ENCODE results near the gene ABCA9.
"Not testable (repeated sequence)": the region's sequence is repeated elsewhere in the genome, so short reads cannot be mapped to it uniquely, and the experiment has no call there.

ABCA9 gene

GRCh38 chr17:68947868-68948267 lies 112.9 kb downstream of the ABCA9 start:
- H3K27me3 ChIP-seq (ENCODE audit: control insufficient read depth, insufficient read depth, low read length); H3K4me1 ChIP-seq (ENCODE audit: control insufficient read depth, insufficient read depth, low read length); H3K27ac ChIP-seq (ENCODE audit: low read depth, low read length); H3K4me3 ChIP-seq (ENCODE audit: low read depth, low read length); H3K9me3 ChIP-seq (ENCODE audit: control insufficient read depth, insufficient read depth, low read length); H3K36me3 ChIP-seq (ENCODE audit: control insufficient read depth, insufficient read depth, low read length); H3K9ac ChIP-seq (ENCODE audit: low read depth, low read length): not testable (repeated sequence)

- no peaks in the 10 kb centered on the region for H3K36me3 ChIP-seq (ENCODE audit: control insufficient read depth, insufficient read depth, low read length)
- no peak overlapping the region for H3K27ac ChIP-seq (ENCODE audit: low read depth, low read length)
- H3K9me3 ChIP-seq (ENCODE audit: control insufficient read depth, insufficient read depth, low read length) = no peaks in the 10 kb centered on the region
- H3K4me1 ChIP-seq (ENCODE audit: control insufficient read depth, insufficient read depth, low read length) = no peaks in the 10 kb centered on the region
- H3K27me3 ChIP-seq (ENCODE audit: control insufficient read depth, insufficient read depth, low read length) = no peaks in the 10 kb centered on the region
- no peak overlapping the region for H3K4me3 ChIP-seq (ENCODE audit: low read depth, low read length)
- no peak overlapping the region for H3K9ac ChIP-seq (ENCODE audit: low read depth, low read length)
Measured at GRCh38 chr17:68944435-68945035, 116.2 kb downstream of the ABCA9 start.

DNA sequence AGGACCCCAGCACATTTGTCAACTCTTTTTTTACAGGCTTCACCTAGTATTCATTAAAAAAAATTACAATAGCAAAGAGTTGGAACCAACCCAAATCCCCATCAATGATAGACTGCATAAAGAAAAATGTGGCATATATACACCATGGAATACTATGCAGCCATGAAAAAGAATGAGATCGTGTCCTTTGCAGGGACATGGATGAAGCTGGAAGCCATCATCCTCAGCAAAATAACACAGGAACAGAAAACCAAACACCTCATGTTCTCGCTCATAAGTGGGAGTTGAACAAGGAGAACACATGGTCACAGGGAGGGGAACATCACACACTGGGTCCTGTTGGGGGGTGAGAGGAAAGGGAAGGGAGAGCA lies 116.9 kb downstream of the ABCA9 start:
- not testable (repeated sequence) for H3K36me3 ChIP-seq (ENCODE audit: control insufficient read depth, insufficient read depth, low read length); H3K9ac ChIP-seq (ENCODE audit: low read depth, low read length); H3K9me3 ChIP-seq (ENCODE audit: control insufficient read depth, insufficient read depth, low read length); H3K27ac ChIP-seq (ENCODE audit: low read depth, low read length); H3K4me3 ChIP-seq (ENCODE audit: low read depth, low read length); H3K27me3 ChIP-seq (ENCODE audit: control insufficient read depth, insufficient read depth, low read length); H3K4me1 ChIP-seq (ENCODE audit: control insufficient read depth, insufficient read depth, low read length)

DNA sequence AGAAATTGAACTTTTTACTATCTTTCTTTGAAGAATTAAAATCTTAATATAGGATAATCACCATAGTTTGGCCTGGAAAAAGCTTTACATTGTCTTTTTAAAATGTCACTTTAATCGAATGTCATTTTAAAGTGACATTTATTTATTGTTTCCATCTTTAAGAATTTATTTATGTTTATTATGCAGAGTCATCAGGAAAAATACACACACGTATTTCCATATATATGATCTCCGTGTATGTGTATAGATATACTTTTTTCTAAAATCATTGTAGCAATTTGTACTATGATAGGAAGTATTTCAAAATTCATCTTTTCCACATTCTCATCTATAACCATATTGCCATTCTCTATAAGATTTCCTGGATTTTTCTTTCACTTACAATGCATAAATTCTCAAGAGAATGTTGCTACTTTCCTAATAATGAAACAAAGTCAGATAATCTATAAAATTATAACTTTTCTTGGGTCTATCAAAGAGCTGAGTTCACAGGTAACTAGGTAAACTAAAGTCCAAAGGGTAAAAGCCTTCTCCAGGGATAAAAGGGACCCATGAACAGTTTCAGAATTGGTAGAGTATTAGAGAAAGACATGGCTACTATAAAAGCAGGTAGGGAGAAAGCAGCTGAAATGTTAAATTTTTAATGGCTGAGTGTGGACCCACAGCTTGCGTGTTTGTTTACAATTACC lies 117.5 kb downstream of the ABCA9 start:
- no peak overlapping the region for H3K4me3 ChIP-seq (ENCODE audit: low read depth, low read length)
- H3K36me3 ChIP-seq (ENCODE audit: control insufficient read depth, insufficient read depth, low read length) = no peaks in the 10 kb centered on the region
- H3K9me3 ChIP-seq (ENCODE audit: control insufficient read depth, insufficient read depth, low read length) = no peaks in the 10 kb centered on the region
- no peaks in the 10 kb centered on the region for H3K27me3 ChIP-seq (ENCODE audit: control insufficient read depth, insufficient read depth, low read length)
- no peak overlapping the region for H3K27ac ChIP-seq (ENCODE audit: low read depth, low read length)
- no peak overlapping the region for H3K9ac ChIP-seq (ENCODE audit: low read depth, low read length)
- no peaks in the 10 kb centered on the region for H3K4me1 ChIP-seq (ENCODE audit: control insufficient read depth, insufficient read depth, low read length)

DNA sequence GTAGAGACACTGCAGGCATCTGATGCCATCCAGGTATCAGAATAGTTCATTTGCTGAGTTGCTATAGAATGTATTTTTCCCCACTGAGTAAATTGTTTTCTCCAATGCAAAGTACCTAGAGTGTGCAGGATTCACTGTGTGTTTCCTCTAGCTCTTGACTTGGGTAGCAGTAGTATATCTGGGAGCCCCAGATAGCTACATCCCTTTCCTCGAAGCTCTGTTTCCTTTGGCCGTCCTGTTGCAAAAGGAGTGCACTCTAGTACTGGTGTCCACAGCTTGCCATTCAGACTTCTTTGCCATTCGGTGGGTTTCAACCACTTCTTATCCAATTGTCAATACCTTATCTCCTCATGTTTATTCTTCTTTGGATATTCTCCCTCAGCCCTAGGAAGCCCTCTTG lies 118.3 kb downstream of the ABCA9 start:
- no peaks in the 10 kb centered on the region for H3K36me3 ChIP-seq (ENCODE audit: control insufficient read depth, insufficient read depth, low read length)
- no peak overlapping the region for H3K9ac ChIP-seq (ENCODE audit: low read depth, low read length)
- H3K27ac ChIP-seq (ENCODE audit: low read depth, low read length) = no peak overlapping the region
- H3K4me3 ChIP-seq (ENCODE audit: low read depth, low read length) = no peak overlapping the region
- H3K4me1 ChIP-seq (ENCODE audit: control insufficient read depth, insufficient read depth, low read length) = no peaks in the 10 kb centered on the region
- H3K27me3 ChIP-seq (ENCODE audit: control insufficient read depth, insufficient read depth, low read length) = no peaks in the 10 kb centered on the region
- H3K9me3 ChIP-seq (ENCODE audit: control insufficient read depth, insufficient read depth, low read length) = no peaks in the 10 kb centered on the region

DNA sequence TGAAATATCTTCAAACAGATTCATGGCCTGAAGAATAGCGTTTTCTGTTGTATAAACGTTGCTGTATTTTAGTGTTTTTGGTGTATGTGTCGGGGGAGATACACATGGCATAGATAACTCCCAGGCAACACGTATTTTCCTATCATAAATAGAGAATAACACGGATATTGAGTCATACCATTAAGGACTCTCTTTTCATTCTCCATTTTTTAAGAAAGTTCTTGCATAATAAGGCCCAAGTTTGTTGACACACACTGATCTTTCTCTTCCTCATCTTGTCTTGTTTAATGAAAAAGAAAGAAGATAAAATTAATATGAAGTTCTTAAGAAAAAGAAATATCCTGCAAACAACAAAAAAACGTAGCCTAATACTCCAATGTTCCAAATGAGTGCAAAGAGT lies 119.0 kb downstream of the ABCA9 start:
- H3K4me3 ChIP-seq (ENCODE audit: low read depth, low read length) = no peak overlapping the region
- H3K9me3 ChIP-seq (ENCODE audit: control insufficient read depth, insufficient read depth, low read length) = no peaks in the 10 kb centered on the region

GRCh38 chr17:68939195-68939594 lies 121.5 kb downstream of the ABCA9 start:
- Histone ChIP-seq H3K27me3 (ENCODE audit: control insufficient read depth, insufficient read depth, low read length) (no peaks in the 10 kb centered on the region), H3K9me3 (ENCODE audit: control insufficient read depth, insufficient read depth, low read length) (no peaks in the 10 kb centered on the region), H3K9ac (ENCODE audit: low read depth, low read length) (no peak overlapping the region), H3K27ac (ENCODE audit: low read depth, low read length) (no peak overlapping the region), H3K4me3 (ENCODE audit: low read depth, low read length) (no peak overlapping the region), H3K4me1 (ENCODE audit: control insufficient read depth, insufficient read depth, low read length) (no peaks in the 10 kb centered on the region), H3K36me3 (ENCODE audit: control insufficient read depth, insufficient read depth, low read length) (no peaks in the 10 kb centered on the region)

More for the DNA sequence above, 119.0 kb downstream of the ABCA9 start:
- Histone ChIP-seq H3K9ac (ENCODE audit: low read depth, low read length) (no peak overlapping the region), H3K4me1 (ENCODE audit: control insufficient read depth, insufficient read depth, low read length) (no peaks in the 10 kb centered on the region), H3K27ac (ENCODE audit: low read depth, low read length) (no peak overlapping the region), H3K27me3 (ENCODE audit: control insufficient read depth, insufficient read depth, low read length) (no peaks in the 10 kb centered on the region), H3K36me3 (ENCODE audit: control insufficient read depth, insufficient read depth, low read length) (no peaks in the 10 kb centered on the region)

- H3K36me3 ChIP-seq (ENCODE audit: control insufficient read depth, insufficient read depth, low read length) = no peaks in the 10 kb centered on the region
Measured at GRCh38 chr17:68937890-68938514, 122.7 kb downstream of the ABCA9 start.

DNA sequence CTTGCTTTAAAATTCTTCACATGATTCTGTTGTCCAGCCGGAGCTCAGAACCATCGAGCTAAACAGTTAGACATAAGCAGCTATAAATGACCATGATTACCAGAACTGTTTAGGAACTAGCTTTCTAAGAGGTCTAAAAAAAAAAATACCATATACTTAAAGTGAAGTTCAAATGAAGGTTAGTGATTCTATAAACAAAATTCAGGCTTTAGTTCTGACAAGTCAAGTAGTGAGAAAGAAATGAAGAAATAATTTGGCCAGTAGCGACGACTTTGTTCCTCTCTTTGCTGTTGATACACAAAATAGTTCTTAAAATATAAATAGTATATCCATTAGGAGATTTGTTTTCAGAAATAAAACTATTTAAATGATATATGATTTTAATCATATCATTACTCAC lies 133.2 kb downstream of the ABCA9 start:
- no peak overlapping the region for H3K9ac ChIP-seq (ENCODE audit: low read depth, low read length)
- H3K27me3 ChIP-seq (ENCODE audit: control insufficient read depth, insufficient read depth, low read length) = no peaks in the 10 kb centered on the region
- no peak overlapping the region for H3K4me3 ChIP-seq (ENCODE audit: low read depth, low read length)
- H3K9me3 ChIP-seq (ENCODE audit: control insufficient read depth, insufficient read depth, low read length) = no peaks in the 10 kb centered on the region
- H3K4me1 ChIP-seq (ENCODE audit: control insufficient read depth, insufficient read depth, low read length) = peaks cover 13% of the 10 kb centered on the region; the same call in 1 of the 2 replicates
- H3K27ac ChIP-seq (ENCODE audit: low read depth, low read length) = no peak overlapping the region
- H3K36me3 ChIP-seq (ENCODE audit: control insufficient read depth, insufficient read depth, low read length) = no peaks in the 10 kb centered on the region

More at GRCh38 chr17:68937890-68938514, 122.7 kb downstream of the ABCA9 start:
- Histone ChIP-seq H3K4me1 (ENCODE audit: control insufficient read depth, insufficient read depth, low read length) (no peaks in the 10 kb centered on the region), H3K4me3 (ENCODE audit: low read depth, low read length) (no peak overlapping the region), H3K27me3 (ENCODE audit: control insufficient read depth, insufficient read depth, low read length) (no peaks in the 10 kb centered on the region), H3K9me3 (ENCODE audit: control insufficient read depth, insufficient read depth, low read length) (no peaks in the 10 kb centered on the region), H3K9ac (ENCODE audit: low read depth, low read length) (no peak overlapping the region), H3K27ac (ENCODE audit: low read depth, low read length) (no peak overlapping the region)

DNA sequence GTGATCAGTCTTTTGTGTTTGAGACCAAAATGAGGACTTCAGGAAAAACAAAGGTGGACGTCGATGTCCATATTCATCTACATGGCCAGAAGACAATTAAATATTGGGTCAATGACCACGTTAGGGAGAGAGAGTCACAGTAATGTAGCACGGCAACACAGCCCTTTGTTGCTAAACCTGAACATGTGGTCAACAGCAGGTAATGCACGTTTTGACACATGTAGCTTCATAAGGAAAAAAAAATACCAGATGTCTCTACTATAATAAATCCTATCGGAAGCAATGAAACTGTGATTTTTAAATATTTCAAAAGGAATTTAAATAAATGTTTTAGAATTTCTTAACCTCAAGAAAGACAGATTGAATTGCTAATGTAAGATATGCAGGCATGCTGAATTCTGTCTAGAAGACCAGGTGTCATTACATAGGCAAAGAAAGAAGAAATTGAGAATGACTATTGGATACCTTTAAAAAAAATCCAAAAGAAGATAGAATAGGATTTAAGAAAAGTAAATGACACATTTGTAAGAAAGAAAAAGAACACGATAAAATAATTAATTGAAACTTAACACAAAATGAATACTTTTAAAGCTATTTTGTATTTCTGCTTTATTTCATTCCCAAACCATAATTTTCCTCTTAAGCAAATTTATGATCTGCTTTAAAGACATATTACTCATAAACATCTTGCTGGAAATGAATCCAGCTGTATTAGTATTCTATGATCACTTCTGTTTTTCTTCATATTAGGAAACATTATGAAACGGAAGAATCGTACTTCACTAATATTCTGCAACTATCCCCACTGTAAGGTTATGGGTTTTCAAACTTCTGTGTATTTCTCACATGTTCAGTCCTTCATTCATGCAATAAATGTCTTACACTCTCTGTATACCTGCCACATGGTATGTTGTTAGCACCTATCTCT lies 135.7 kb downstream of the ABCA9 start:
- no peak overlapping the region for H3K4me3 ChIP-seq (ENCODE audit: low read depth, low read length)
- no peaks in the 10 kb centered on the region for H3K36me3 ChIP-seq (ENCODE audit: control insufficient read depth, insufficient read depth, low read length)
- H3K4me1 ChIP-seq (ENCODE audit: control insufficient read depth, insufficient read depth, low read length) = peaks cover 13% of the 10 kb centered on the region; the same call in 1 of the 2 replicates
- no peaks in the 10 kb centered on the region for H3K27me3 ChIP-seq (ENCODE audit: control insufficient read depth, insufficient read depth, low read length)
- H3K27ac ChIP-seq (ENCODE audit: low read depth, low read length) = no peak overlapping the region
- H3K9me3 ChIP-seq (ENCODE audit: control insufficient read depth, insufficient read depth, low read length) = no peaks in the 10 kb centered on the region
- no peak overlapping the region for H3K9ac ChIP-seq (ENCODE audit: low read depth, low read length)
